ENCODE measurements around the gene CCL4. TPM values are rescaled to one million over a fixed set of nuclear protein-coding genes. Genes with fewer than 3 reads are reported as not detected.
"Not testable (repeated sequence)": the region's sequence is repeated elsewhere in the genome, so short reads cannot be mapped to it uniquely, and the experiment has no call there.

CCL4 gene
- total and polyA plus RNA-seq, 9 donors, result 1.1 to 7.7 (median 2.4) TPM

DNA sequence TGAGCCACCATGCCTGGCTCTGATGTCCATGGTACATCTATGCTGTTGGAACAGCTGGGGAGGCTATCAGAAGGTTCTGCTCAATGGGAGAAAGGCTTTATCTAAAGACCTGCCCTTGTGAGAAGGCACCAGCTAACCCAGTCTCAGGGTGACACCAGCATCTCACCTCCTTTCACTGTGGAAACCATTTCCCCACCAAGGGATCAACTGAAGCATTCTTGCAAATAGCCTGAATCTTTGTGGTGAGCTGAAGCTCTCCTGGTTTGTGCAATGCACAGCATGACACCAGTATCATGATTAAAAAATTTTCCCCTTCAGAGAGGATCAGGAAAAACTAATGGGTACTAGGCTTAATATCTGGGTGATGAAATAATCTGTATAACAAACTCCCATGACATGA lies 34.5 kb upstream of the CCL4 start:
- no peaks in the 10 kb centered on the region for H3K36me3 ChIP-seq (ENCODE audit: control insufficient read depth, insufficient read depth, low read length)
- H3K4me1 ChIP-seq (ENCODE audit: control insufficient read depth, insufficient read depth, low read length), result no peaks in the 10 kb centered on the region
- H3K9me3 ChIP-seq (replicated peaks; ENCODE audit: control insufficient read depth, low read depth, low read length), result no peaks in the 10 kb centered on the region
- no peaks in the 10 kb centered on the region for H3K27me3 ChIP-seq (ENCODE audit: control insufficient read depth, insufficient read depth, low read length)
- no peak for DNase-seq
- H3K27ac ChIP-seq (ENCODE audit: low read length), result no peak overlapping the region
- no peak overlapping the region for H3K4me3 ChIP-seq (ENCODE audit: low read length)

GRCh38 chr17:36070427-36070826 lies 33.2 kb upstream of the CCL4 start:
- WGBS (ENCODE audit: insufficient coverage), result 66% methylated on average over 2 of the region's 3 CpGs
- no peak overlapping the region for H3K27ac ChIP-seq (ENCODE audit: low read length)
- H3K27me3 ChIP-seq (ENCODE audit: control insufficient read depth, insufficient read depth, low read length), result no peaks in the 10 kb centered on the region

DNA sequence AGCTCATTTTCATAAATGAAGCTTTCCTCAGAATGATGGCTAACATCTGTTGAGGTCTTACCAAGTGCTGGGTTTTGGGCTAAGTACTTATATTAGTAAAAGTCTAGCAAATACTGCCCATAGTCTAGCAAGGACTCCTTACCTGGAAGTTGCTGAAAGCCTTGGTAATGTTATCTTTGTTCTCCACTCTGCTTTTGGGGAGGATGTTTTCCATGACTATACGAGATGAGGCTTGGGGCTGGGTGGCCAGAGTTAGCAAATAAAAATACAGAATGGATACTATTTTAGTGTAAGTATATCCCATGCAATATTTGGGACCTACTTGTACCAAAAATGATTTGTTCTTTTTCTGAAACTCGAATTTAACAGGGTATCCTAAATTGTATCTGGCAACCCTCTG lies 31.9 kb upstream of the CCL4 start:
- Histone ChIP-seq H3K27me3 (ENCODE audit: control insufficient read depth, insufficient read depth, low read length) (no peaks in the 10 kb centered on the region), H3K9me3 (replicated peaks; ENCODE audit: control insufficient read depth, low read depth, low read length) (no peaks in the 10 kb centered on the region), H3K36me3 (ENCODE audit: control insufficient read depth, insufficient read depth, low read length) (no peaks in the 10 kb centered on the region), H3K27ac (ENCODE audit: low read length) (no peak overlapping the region), H3K4me3 (ENCODE audit: low read length) (no peak overlapping the region), H3K4me1 (ENCODE audit: control insufficient read depth, insufficient read depth, low read length) (no peaks in the 10 kb centered on the region)
- no CpG with 5 or more reads among the region's 2 CpGs for WGBS (ENCODE audit: insufficient coverage)
- no peak for DNase-seq

More at GRCh38 chr17:36070427-36070826, 33.2 kb upstream of the CCL4 start:
- H3K4me1 ChIP-seq (ENCODE audit: control insufficient read depth, insufficient read depth, low read length), result no peaks in the 10 kb centered on the region
- H3K4me3 ChIP-seq (ENCODE audit: low read length), result no peak overlapping the region
- DNase-seq, result no peak
- no peaks in the 10 kb centered on the region for H3K36me3 ChIP-seq (ENCODE audit: control insufficient read depth, insufficient read depth, low read length)
- H3K9me3 ChIP-seq (replicated peaks; ENCODE audit: control insufficient read depth, low read depth, low read length), result no peaks in the 10 kb centered on the region

DNA sequence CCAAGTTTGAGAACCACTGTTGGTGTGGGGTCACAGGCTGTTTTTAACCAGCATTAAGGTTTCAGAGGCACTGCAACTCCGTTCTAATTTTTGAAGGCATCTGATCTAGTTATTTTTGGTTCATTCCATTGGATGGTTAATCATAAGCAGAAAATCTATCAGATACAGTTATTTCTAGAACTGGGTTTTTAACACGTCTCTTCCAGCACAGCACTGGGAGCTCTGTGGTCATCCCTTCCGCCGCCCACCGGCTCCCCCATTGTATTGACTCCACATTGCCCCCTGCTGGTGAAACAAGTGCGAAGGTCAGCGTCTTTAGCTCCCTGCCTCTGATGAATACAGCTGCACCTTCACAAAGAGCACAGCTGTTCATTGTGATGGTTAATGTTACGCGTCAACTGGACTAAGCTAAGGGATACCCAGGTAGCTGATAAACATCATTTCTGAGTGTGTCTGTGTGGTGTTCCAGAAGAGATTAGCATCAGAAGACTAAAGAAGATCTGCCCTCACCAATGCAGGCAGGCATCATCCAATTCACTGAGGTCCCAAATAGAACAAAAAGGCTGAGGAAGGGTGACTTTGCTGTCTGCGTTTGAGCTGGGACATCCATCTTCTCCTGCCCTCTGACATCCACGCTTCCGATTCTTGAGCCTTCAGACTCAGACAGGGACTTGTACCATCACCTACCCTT lies 31.1 kb upstream of the CCL4 start:
- no peak overlapping the region for H3K27ac ChIP-seq (ENCODE audit: low read length)
- DNase-seq, result peak; percentile 33
- no peaks in the 10 kb centered on the region for H3K27me3 ChIP-seq (ENCODE audit: control insufficient read depth, insufficient read depth, low read length)
- no peaks in the 10 kb centered on the region for H3K36me3 ChIP-seq (ENCODE audit: control insufficient read depth, insufficient read depth, low read length)
- no peak overlapping the region for H3K4me3 ChIP-seq (ENCODE audit: low read length)
- H3K4me1 ChIP-seq (ENCODE audit: control insufficient read depth, insufficient read depth, low read length), result no peaks in the 10 kb centered on the region
- WGBS (ENCODE audit: insufficient coverage), result 56% methylated on average over 6 of the region's 12 CpGs
- H3K9me3 ChIP-seq (replicated peaks; ENCODE audit: control insufficient read depth, low read depth, low read length), result peaks cover 5% of the 10 kb centered on the region

GRCh38 chr17:36074365-36074764 lies 29.3 kb upstream of the CCL4 start:
- Histone ChIP-seq H3K4me3 (ENCODE audit: low read length) (no peak overlapping the region), H3K4me1 (ENCODE audit: control insufficient read depth, insufficient read depth, low read length) (no peaks in the 10 kb centered on the region), H3K9me3 (replicated peaks; ENCODE audit: control insufficient read depth, low read depth, low read length) (peaks cover 5% of the 10 kb centered on the region), H3K36me3 (ENCODE audit: control insufficient read depth, insufficient read depth, low read length) (no peaks in the 10 kb centered on the region), H3K27ac (ENCODE audit: low read length) (no peak overlapping the region), H3K27me3 (ENCODE audit: control insufficient read depth, insufficient read depth, low read length) (no peaks in the 10 kb centered on the region)
- DNase-seq, result no peak
- WGBS (ENCODE audit: insufficient coverage), result no CpG with 5 or more reads among the region's 1 CpG

DNA sequence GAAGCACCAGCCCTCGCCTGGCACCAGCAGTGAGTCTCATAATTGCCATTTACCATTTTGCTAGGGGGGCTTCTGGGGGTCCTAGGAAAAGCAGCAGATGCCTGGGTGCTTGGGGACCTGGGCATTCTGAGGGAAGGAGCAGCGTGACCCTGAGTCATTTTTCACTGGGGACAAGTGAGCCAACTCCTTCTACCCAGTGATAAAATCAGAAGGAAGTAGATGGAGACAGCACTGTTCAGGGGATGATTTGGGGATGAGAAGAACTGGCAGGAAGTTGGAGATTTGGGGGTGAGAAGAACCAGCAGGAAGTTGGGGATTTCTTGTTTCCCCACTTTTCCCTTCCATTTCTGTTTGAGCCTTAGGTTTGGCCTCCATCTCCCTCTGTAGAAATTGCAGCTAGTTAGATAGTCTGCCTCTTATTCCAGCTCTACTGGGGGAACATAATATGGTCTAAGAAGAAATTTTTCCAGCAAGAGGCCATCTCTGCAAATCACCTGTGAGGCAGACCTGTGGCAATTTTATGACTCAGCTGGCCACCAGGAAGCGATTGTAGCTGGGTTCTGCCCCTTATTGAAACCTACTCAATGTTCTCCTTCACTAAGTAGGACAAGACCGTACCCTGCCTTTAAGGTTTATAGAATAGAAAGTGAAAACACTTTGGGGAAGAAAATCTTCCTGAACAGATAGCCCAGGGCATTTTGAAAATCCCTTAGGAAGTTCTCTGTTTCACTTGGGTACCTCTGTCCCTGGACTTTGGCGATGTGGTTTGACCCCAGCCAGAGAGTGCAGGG lies 21.8 kb upstream of the CCL4 start:
- peak overlapping the region; percentile 20 for H3K27ac ChIP-seq (ENCODE audit: low read length)
- H3K27me3 ChIP-seq (ENCODE audit: control insufficient read depth, insufficient read depth, low read length); H3K36me3 ChIP-seq (ENCODE audit: control insufficient read depth, insufficient read depth, low read length); H3K4me3 ChIP-seq (ENCODE audit: low read length); DNase-seq; H3K9me3 ChIP-seq (replicated peaks; ENCODE audit: control insufficient read depth, low read depth, low read length); H3K4me1 ChIP-seq (ENCODE audit: control insufficient read depth, insufficient read depth, low read length): not testable (repeated sequence)
- 100% methylated on average over 1 of the region's 5 CpGs for WGBS (ENCODE audit: insufficient coverage)

GRCh38 chr17:36082482-36083120 lies 21.0 kb upstream of the CCL4 start:
- DNase-seq, result peak; percentile 71
- H3K27ac ChIP-seq (ENCODE audit: low read length), result peak overlapping the region; percentile 20

DNA sequence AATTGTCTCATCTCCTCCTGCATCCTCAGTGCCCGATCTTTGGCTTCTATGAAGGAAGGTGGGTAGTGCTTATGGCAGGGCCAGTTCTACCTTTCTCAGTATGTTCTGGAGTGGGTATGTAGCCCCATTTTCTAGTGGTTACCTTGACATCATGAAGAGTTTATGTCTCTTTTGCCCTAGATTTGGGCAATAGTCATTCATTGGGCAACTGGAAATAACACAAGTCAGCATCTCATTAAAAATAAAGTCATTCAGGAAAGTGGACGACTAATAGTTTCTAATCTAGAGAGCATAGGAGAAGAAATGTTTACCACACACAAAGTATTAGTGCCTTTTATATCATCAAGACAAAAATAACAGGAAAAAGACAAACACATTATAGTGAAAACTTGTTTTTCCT lies 19.9 kb upstream of the CCL4 start:
- H3K36me3 ChIP-seq (ENCODE audit: control insufficient read depth, insufficient read depth, low read length); H3K27ac ChIP-seq (ENCODE audit: low read length); H3K27me3 ChIP-seq (ENCODE audit: control insufficient read depth, insufficient read depth, low read length); H3K4me1 ChIP-seq (ENCODE audit: control insufficient read depth, insufficient read depth, low read length); H3K9me3 ChIP-seq (replicated peaks; ENCODE audit: control insufficient read depth, low read depth, low read length); DNase-seq; H3K4me3 ChIP-seq (ENCODE audit: low read length): not testable (repeated sequence)
- no CpG with 5 or more reads among the region's 2 CpGs for WGBS (ENCODE audit: insufficient coverage)

More at GRCh38 chr17:36082482-36083120, 21.0 kb upstream of the CCL4 start:
- 72% methylated on average over 3 of the region's 8 CpGs for WGBS (ENCODE audit: insufficient coverage)
- H3K36me3 ChIP-seq (ENCODE audit: control insufficient read depth, insufficient read depth, low read length); H3K9me3 ChIP-seq (replicated peaks; ENCODE audit: control insufficient read depth, low read depth, low read length); H3K27me3 ChIP-seq (ENCODE audit: control insufficient read depth, insufficient read depth, low read length); H3K4me1 ChIP-seq (ENCODE audit: control insufficient read depth, insufficient read depth, low read length); H3K4me3 ChIP-seq (ENCODE audit: low read length): not testable (repeated sequence)

- Histone ChIP-seq H3K4me3 (ENCODE audit: low read length) (no peak overlapping the region), H3K4me1 (ENCODE audit: control insufficient read depth, insufficient read depth, low read length) (no peaks in the 10 kb centered on the region), H3K36me3 (ENCODE audit: control insufficient read depth, insufficient read depth, low read length) (no peaks in the 10 kb centered on the region), H3K9me3 (replicated peaks; ENCODE audit: control insufficient read depth, low read depth, low read length) (no peaks in the 10 kb centered on the region), H3K27ac (ENCODE audit: low read length) (no peak overlapping the region), H3K27me3 (ENCODE audit: control insufficient read depth, insufficient read depth, low read length) (no peaks in the 10 kb centered on the region)
- WGBS (ENCODE audit: insufficient coverage), result no CpG with 5 or more reads among the region's 1 CpG
- DNase-seq, result peak; percentile 56
Observed at GRCh38 chr17:36085765-36086164, 17.9 kb upstream of the CCL4 start.

DNA sequence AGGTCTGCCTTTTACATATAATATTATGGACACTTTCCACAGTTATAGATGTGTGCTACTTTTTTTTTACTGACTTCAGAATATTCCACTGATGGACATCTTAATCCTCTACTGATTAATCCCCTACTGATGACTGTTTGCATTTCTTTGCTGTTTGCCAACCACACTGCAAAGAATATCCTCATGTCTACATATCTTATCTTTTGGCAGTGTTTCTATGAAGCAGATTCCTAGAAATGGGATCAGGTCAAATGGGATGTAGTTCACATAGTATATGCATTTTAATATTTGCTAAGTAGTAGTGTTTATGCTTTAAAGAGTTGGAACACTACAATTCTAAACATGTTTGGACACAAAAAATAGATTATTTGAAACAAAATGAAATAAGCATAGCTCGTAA lies 16.8 kb upstream of the CCL4 start:
- no peaks in the 10 kb centered on the region for H3K9me3 ChIP-seq (replicated peaks; ENCODE audit: control insufficient read depth, low read depth, low read length)
- no peak overlapping the region for H3K27ac ChIP-seq (ENCODE audit: low read length)
- no CpG with 5 or more reads among the region's 1 CpG for WGBS (ENCODE audit: insufficient coverage)
- no peak overlapping the region for H3K4me3 ChIP-seq (ENCODE audit: low read length)
- no peak for DNase-seq
- H3K4me1 ChIP-seq (ENCODE audit: control insufficient read depth, insufficient read depth, low read length), result no peaks in the 10 kb centered on the region
- no peaks in the 10 kb centered on the region for H3K27me3 ChIP-seq (ENCODE audit: control insufficient read depth, insufficient read depth, low read length)
- no peaks in the 10 kb centered on the region for H3K36me3 ChIP-seq (ENCODE audit: control insufficient read depth, insufficient read depth, low read length)

Data from muscle of leg (tissue), 11 donors.